Measurements from ENCODE around the gene KIF12. TPM values are rescaled to one million over a fixed set of nuclear protein-coding genes. Genes with fewer than 3 reads are reported as not detected.

The KIF12 gene
- total and polyA plus RNA-seq, 2 of the 13 experiments (the other 11 are each of a cell fraction or from before 2014, with no cell fraction given): 1.8 to 12.5 TPM

GRCh38 chr9:114070188-114071103 is 28.6 kb downstream of the KIF12 start:
- WGBS (ENCODE audit: low lambda C conversion rate): 100% methylated on average over 2 of the region's 17 CpGs
- no peaks in the 10 kb centered on the region for H3K9me3 ChIP-seq (ENCODE audit: low read length)
- no peak overlapping the region; a peak in 1 of 6 replicates for H3K4me3 ChIP-seq (replicated peaks in 1 of 3; ENCODE audit: insufficient read depth in 1 of 3, low read depth in 2 of 3, low read length in 3 of 3)
- in situ Hi-C loops (cut with HindIII; ENCODE audit: extremely low pct_ligation_motif_present, low pct_unique_long_range_greater_than_20kb): no loop called here
- FAIRE-seq (no peak), ATAC-seq (peak; percentile 43), DNase-seq (ENCODE audit: low spot score) (no peak)
- peak overlapping the region; percentile 1 for H3K27ac ChIP-seq (ENCODE audit: extremely low read length, insufficient read depth, low read length)
- peak overlapping the region; percentile 1; the same call in 1 of the 2 replicates for H3K4me2 ChIP-seq (ENCODE audit: low read depth, low read length)
- H3K79me2 ChIP-seq (ENCODE audit: insufficient read depth, low read length): peaks cover 62% of the 10 kb centered on the region
- BruUV-seq (replicated peaks): no TSS peak
- no peak overlapping the region for H3K9ac ChIP-seq (ENCODE audit: insufficient read depth, low read depth, low read length)
- no peaks in the 10 kb centered on the region for H3K27me3 ChIP-seq (ENCODE audit: control insufficient read depth in 1 of 2, insufficient read depth in 2 of 2, low read length in 2 of 2)
- H2AFZ ChIP-seq (ENCODE audit: low read length): no peak overlapping the region
- ChIA-PET CTCF (ENCODE audit: low intra/inter-chr PET ratio, low total read pairs) (no interaction called here), POLR2A (interaction anchor here (0.7 to 3.0 kb wide), 4 partner anchors 8 to 11 kb away, joined by 3 to 26 read pairs (median 6); partner anchors contain the start of gene AMBP)
- peaks cover 33 to 90% of the 10 kb centered on the region in 2 experiments for H3K36me3 ChIP-seq (replicated peaks in 1 of 2; ENCODE audit: control insufficient read depth in 1 of 2, insufficient read depth in 2 of 2, low read length in 2 of 2)
- intact Hi-C loops (cut with micrococcal nuclease; ENCODE audit: unreplicated experiment): no loop called here
- peaks cover 97% of the 10 kb centered on the region for H3K4me1 ChIP-seq (ENCODE audit: insufficient read depth, low read length)
- peaks cover 89% of the 10 kb centered on the region for H4K20me1 ChIP-seq (ENCODE audit: insufficient read depth, low read length)
- TF ChIP-seq ZFP37 (CRISPR knock-in tag; IDR thresholded peaks at IDR 0.05; ENCODE audit: borderline replicate concordance) (no peak), RARG (CRISPR knock-in tag; IDR thresholded peaks at IDR 0.05; ENCODE audit: low read depth) (no peak), ZNF598 (CRISPR knock-in tag; IDR thresholded peaks at IDR 0.05; ENCODE audit: borderline replicate concordance) (no peak), ZNF382 (CRISPR knock-in tag; IDR thresholded peaks at IDR 0.05; ENCODE audit: borderline replicate concordance) (no peak), ZNF770 (CRISPR knock-in tag; IDR thresholded peaks at IDR 0.05) (no peak), ZNF740 (CRISPR knock-in tag; IDR thresholded peaks at IDR 0.05) (no peak), ZFX (CRISPR knock-in tag; IDR thresholded peaks at IDR 0.05; ENCODE audit: low read depth) (no peak), ZNF326 (CRISPR knock-in tag; IDR thresholded peaks at IDR 0.05; ENCODE audit: borderline replicate concordance) (peak; percentile 66; the same call in 1 of the 2 replicates), ZNF775 (CRISPR knock-in tag; IDR thresholded peaks at IDR 0.05; ENCODE audit: borderline replicate concordance) (no peak), MBNL3 (CRISPR knock-in tag; conservative IDR thresholded peaks at IDR 0.05) (no peak), ZMYM3 (CRISPR knock-in tag; IDR thresholded peaks at IDR 0.05) (no peak), RBFOX2 (IDR thresholded peaks at IDR 0.05; ENCODE audit: low read depth, low read length) (peak; percentile 91), POLR2G (IDR thresholded peaks at IDR 0.05; ENCODE audit: low read depth, low read length) (no peak), ARID4A (CRISPR knock-in tag; IDR thresholded peaks at IDR 0.05; ENCODE audit: borderline replicate concordance) (0 out of 2 replicates have a peak, but pooled peaks have one; percentile 5), GABPB1 (CRISPR knock-in tag; IDR thresholded peaks at IDR 0.05) (no peak; the same call in 1 of the 2 replicates)
